Retinal pigment epithelial cell (primary cell): ENCODE measurements around the gene HIP1.
A peak's percentile ranks its signal among the peaks of the same experiment; 100 is the strongest.
"Not testable (repeated sequence)": the region's sequence is repeated elsewhere in the genome, so short reads cannot be mapped to it uniquely, and the experiment has no call there.

ENCODE experiments used
- DNase-seq: peaks from one replicate; pipeline ENCODE4 v3.0.0-alpha.2; 2010; ENCODE audit warnings: low read depth
- H3K4me3 ChIP-seq: 2 replicates; pipeline ENCODE4 v1.5.1; 2011; ENCODE audit warnings: mild to moderate bottlenecking, low read length, control low read depth, moderate library complexity
- CTCF ChIP-seq: conservative IDR thresholded peaks from 2 replicates; pipeline ENCODE4 v1.5.1; 2011; ENCODE audit warnings: low read depth, low read length, control low read depth, inconsistent platforms

HIP1 gene

GRCh38 chr7:75762350-75762917 lies 23.7 kb upstream of the HIP1 start:
- DNase-seq: peak; percentile 31
- peak; percentile 77 for TF ChIP-seq CTCF
- H3K4me3 ChIP-seq: no peak overlapping the region

GRCh38 chr7:75761801-75762200 lies 23.1 kb upstream of the HIP1 start:
- DNase-seq: not testable (repeated sequence)

GRCh38 chr7:75758491-75758890 lies 19.8 kb upstream of the HIP1 start:
- TF ChIP-seq CTCF: no peak
- DNase-seq: no peak
- H3K4me3 ChIP-seq: no peak overlapping the region

More at GRCh38 chr7:75761801-75762200, 23.1 kb upstream of the HIP1 start:
- H3K4me3 ChIP-seq: not testable (repeated sequence)

GRCh38 chr7:75757860-75758259 lies 19.1 kb upstream of the HIP1 start:
- TF ChIP-seq CTCF: no peak
- DNase-seq: no peak
- H3K4me3 ChIP-seq: no peak overlapping the region

GRCh38 chr7:75756991-75757676 lies 18.4 kb upstream of the HIP1 start:
- peak; percentile 65 for TF ChIP-seq CTCF
- no peak for DNase-seq
- no peak overlapping the region for H3K4me3 ChIP-seq

- H3K4me3 ChIP-seq: no peak overlapping the region
Measured at GRCh38 chr7:75756206-75756990, 17.7 kb upstream of the HIP1 start.

More at GRCh38 chr7:75756206-75756990, 17.7 kb upstream of the HIP1 start:
- no peak for DNase-seq
- TF ChIP-seq CTCF: no peak
